ENCODE results near the gene EEF2K.
"Not testable (repeated sequence)": the region's sequence is repeated elsewhere in the genome, so short reads cannot be mapped to it uniquely, and the experiment has no call there.

The EEF2K gene

DNA sequence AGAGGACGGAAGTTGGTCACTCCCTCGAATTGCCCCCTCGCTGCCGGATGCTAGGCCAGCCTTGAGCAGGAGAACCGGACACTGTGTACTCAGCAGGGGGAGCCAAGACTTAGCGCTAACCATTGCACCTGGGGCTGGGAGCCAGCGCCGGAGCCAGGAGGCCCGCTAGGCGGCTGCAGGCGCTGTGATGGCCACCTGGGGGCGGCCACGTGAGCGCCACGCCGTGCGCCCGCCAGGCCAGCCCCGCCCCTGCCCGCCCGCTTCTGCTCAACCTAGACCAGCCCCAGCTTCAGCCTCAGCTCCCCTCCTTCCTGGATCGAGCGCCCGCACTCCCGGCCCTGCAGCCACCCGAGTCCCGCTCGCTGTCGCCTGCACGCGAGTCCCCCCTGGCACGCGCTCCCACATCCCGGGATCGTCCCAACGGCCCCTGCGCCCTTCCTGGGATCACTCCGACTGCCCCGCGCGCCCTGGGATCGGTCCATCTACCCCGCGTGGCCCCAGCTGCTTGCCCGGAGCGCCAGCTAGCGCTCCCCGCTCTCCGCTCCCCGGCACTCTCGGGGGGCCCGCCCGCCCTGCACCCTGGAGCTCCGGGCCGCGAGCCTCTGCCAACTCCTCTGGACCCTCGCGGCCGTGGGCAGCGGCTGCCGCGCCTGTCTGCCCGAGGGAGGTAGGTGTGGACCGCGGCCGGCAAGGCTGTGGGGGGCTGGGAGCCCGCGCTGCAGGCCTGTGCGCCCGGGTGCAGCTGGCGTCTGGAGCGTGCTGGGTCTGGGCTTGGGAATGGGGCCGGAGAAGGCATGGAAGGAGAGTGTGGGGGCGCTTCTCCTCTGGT is at the start of gene EEF2K:
Gene EEF2K (plus strand): TSS at position 266 of the 829 bp plus-strand sequence. CDS start 19,452 bp downstream, outside the sequence.
- peak; percentile 93 for DNase-seq

DNA sequence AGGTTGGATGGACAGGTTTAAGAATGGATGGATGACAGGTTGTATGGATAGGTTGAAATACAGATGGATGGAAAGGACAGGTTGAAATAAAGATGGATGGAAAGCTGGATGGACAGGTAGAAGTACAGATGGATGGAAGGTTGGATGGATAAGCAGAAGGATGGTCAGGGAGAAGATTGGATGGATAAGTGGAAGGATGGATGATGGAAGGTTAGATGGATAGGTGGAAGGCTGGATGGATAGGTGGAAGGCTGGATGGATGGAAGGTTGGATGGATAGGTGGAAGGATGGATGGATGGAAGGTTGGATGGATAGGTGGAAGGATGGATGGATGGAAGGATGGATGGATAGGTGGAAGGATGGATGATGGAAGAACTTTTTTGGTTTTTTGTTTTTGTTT is 44.7 kb upstream of the EEF2K start:
- no peak for DNase-seq

DNA sequence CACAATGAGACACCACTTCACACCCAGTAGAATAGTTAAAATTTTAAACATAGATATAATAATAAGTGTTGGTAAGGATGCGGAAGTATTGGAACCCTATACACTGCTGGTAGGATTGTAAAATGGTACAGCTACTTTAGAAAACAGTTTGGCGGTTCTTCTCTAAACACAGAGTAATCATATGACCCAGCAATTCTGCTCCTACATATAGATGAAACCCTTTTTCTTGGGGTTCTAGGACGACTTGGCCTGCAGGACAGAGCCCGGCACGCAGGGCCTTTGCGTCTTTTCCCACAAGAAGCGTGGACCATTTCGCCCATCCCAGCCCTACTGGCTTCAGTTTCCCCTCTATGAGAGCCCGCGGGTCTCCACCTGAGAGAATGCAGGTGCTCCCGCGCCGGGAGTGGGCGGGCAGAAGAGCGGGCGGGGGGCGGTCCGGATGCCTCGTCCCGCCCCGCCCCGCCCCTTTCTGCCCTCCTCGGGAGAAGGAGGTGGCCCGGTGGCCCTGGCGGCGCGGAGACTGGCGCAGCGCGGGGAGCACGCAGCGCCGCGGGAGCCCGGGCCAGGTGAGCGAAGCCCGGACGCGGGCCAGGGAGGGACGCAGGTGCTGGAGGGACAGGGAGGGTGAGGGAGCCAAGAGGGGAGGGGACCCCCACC is 44.0 kb upstream of the EEF2K start, which contains the start of gene SDR42E2:
Gene SDR42E2 (plus strand): TSS at position 508 of the 657 bp plus-strand sequence. CDS start 3,077 bp downstream, outside the sequence.
- DNase-seq = no peak

- no peak for DNase-seq
These were observed 43.4 kb upstream of the EEF2K start for GRCh38 chr16:22162656-22163009.

DNA sequence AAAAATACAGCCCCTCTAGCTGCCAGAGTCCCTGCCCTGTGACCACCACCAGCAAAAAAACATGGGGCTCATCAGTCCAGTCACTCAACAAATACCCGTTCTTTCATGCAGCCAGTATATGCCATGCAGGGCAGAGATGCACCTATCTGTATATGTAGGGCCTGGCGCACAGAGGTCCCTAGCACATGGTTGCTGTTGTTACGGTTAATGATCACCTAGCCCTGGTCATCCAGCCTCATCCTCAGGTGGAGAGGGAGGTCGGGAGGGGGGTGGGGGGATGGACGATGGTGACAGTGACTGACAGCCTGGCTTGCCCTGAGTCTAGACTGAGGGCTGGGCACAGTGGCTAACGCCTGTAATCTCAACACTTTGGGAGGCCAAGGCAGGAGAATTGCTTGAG is 42.3 kb upstream of the EEF2K start:
- DNase-seq = no peak

- no peak for DNase-seq
These were observed 41.6 kb upstream of the EEF2K start for GRCh38 chr16:22164482-22164881.

DNA sequence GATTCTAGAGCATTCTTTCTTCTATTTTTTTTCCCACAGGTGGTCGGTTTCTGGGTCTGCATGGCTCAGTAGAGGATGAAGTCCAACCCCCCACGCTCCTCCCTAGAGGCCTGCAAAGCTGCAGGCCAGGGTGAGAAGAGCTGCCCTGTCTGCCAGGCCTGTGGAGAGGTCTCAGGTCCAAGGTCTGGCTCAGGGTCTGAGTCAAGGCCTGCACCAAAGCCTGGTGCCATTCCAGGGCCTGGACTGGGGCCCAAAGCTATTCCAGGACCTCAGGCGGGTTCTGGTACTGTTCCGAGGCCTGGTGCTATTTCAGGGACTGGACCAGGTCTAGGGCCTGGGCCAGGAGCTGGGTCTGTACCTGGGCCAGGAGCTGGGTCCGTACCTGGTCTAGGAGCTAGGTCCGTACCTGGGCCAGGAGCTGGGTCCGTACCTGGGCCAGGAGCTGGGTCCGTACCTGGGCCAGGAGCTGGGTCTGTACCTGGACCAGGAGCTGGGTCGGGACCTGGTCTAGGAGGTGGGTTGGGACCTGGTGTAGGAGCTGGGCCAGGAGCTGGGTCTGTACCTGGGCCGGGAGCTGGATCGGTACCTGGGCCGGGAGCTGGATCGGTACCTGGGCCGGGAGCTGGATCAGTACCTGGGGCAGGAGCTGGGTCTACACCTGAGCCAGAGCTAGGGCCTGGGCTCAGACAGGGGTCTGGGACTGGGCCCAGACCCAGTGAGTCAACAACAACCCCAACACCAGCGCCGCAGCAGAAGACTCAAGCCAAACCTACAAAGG is 40.4 kb upstream of the EEF2K start:
- no peak for DNase-seq

- no peak for DNase-seq
These were observed 34.1 kb upstream of the EEF2K start for GRCh38 chr16:22171953-22172352.

- not testable (repeated sequence) for DNase-seq
These were observed 33.4 kb upstream of the EEF2K start for GRCh38 chr16:22172642-22173041.

- DNase-seq = no peak
These were observed 31.4 kb upstream of the EEF2K start for GRCh38 chr16:22174642-22175041.

- no peak for DNase-seq
These were observed 27.8 kb upstream of the EEF2K start for GRCh38 chr16:22177968-22178930.

DNA sequence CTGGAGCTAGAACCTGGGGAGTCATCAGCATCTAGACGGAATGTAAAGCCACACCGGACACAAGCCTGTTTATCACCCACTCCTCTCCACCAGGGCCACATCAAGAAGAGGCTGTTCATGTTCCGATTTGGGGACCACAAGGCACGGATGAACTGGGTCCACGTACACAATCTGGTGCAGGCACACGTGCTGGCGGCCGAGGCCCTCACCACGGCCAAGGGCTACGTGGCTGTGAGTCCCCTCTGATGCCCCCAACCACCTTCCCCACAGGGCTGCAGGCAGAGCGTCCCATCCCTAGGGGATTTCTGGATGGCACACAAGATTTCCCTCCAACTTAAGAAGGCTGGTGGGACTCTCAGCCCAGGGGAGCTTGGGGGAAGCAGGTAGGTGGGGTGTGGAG is 24.7 kb upstream of the EEF2K start:
- DNase-seq = no peak

DNA sequence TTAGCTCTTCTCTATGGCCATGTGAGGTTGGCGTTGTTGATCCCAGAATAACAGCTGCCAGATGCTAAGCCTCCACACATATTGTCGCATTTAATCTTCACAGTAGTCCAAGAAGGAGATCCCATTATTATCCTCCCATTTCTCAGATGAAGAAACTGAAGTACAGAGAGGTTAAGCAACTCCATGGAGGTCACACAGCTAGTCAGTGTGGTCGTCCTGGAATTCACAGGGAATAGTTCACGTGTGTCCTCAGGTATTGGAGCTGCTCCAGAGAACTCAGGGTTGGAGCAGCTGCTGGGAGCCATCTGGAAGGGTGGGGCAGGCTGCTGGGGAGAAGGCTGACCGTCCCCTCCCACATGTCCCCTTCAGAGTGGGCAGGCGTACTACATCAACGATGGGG is 24.2 kb upstream of the EEF2K start:
- DNase-seq = no peak

DNA sequence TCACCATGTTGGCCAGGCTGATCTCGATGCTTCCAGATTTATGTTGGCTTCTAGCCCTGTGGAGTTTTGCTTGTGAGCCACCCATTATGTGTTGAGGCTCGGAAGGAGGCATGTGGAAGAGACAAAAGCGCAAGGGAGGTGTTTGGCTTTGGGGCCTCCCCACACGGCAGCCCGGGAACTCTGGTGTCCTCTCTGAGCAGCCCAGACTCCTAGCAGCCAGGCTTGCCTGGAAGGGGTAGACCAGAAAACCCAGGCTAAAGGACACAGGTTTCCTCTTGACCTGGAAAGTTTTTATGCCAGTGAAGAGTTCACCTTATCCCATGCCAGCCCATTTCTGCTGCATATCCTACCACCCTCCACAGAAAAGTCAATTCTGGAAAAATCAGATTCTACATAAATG is 22.7 kb upstream of the EEF2K start:
- DNase-seq = no peak

DNA sequence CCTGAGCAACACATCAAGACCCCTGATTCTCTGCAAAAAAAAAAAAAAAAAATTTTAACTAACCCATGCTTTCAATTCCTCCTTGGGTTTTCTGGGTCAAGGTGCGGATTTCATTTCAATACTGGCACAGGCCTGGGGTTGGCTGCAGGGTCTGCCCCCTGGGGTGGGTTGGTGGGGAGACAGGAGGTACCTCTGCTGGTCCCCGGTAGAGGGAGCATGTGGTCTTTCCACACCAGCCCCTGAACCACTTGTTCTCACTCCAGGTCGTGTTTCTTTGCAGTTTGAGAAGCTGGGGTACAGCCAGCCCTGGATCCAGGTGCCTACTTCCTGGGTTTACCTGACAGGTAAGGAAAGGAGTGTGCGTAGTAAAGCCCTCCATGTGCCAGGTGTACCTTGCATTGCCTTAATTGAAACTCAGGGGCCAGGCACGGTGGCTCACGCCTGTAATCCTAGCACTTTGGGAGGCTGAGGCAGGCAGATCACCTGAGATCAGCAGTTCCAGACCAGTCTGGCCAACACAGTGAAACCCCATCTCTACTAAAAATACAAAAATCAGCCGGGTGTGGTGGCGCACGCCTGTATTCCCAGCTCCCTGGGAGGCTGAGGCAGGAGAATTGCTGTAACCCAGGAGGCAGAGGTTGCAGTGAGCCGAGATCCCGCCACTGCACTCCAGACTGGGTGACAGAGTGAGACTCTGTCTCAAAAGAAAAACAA is 22.0 kb upstream of the EEF2K start:
- no peak for DNase-seq

- DNase-seq = no peak
These were observed 21.5 kb upstream of the EEF2K start for GRCh38 chr16:22184615-22184968.

DNA sequence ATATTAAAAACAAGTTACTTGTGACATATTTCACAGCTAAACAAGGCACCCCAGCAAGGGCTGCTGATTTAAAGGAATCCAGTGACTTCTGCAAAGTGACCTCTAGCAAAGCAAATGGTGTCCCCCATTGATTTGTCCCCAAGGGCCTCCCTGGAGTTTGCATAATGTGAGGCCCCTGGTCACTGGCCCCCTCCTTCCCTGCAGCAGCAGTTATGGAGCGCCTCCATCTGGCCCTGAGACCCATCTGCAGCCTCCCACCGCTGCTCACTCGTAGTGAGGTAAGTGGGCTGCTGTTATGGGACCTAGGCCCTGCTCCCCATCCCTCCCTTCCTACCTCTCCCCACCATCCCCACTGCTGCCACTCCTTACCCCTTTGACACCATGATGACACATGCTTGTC is 19.6 kb upstream of the EEF2K start:
- no peak for DNase-seq

GRCh38 chr16:22188267-22188594 is 17.8 kb upstream of the EEF2K start:
- no peak for DNase-seq

DNA sequence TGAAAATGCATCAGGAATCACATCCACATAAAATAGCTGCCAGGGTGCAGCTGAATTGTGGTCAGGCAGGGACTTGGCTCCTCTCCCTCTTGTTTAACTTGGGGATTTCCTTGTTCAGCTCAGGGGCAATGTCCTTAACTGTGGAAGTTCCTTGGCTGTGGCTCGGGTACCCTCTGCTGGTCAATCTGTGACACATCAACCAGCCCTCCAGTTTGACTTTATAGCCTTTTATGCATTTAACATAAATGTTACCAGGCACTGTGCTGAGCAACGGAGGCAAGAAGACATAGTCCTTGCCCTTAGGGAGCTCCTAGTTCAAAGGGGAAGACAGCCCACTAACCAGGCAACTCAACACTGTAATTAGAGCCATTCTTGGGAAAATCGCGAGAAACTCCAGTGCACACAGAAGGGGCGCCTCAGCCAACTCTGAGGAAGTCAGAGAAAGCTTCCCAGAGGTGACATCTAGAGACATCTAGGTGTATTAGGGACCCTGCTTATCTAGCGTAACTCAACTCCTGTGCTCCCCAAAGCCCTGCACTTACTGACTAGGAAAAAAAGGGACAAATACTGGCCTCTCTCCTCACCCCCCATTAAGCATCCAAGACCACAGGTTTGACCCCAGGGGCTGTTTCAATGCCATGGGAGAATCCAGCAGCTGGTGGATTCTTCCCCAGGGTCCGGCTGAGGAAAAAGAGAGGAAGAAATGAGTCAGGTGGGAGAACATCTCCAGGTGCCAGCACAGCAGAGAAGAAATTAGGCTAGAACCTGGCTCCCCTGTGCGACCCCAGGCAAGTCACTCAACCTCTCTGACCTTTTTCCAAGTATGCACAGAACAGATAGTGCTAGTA is 17.3 kb upstream of the EEF2K start:
- DNase-seq = peak; percentile 78

GRCh38 chr16:22189473-22190080 is 16.5 kb upstream of the EEF2K start:
- DNase-seq = peak; percentile 38
